HTERT RPE-1 (cell line): ENCODE data around the gene ZPBP.

Experiments
- in situ Hi-C: fragments of 300-500 bp; cut with MboI; formaldehyde crosslinking; loops from 4 replicates; pipeline ENCODE4 v1.14.3; 2020; ENCODE audit warnings: low sequenced_read_pairs

The ZPBP gene

DNA sequence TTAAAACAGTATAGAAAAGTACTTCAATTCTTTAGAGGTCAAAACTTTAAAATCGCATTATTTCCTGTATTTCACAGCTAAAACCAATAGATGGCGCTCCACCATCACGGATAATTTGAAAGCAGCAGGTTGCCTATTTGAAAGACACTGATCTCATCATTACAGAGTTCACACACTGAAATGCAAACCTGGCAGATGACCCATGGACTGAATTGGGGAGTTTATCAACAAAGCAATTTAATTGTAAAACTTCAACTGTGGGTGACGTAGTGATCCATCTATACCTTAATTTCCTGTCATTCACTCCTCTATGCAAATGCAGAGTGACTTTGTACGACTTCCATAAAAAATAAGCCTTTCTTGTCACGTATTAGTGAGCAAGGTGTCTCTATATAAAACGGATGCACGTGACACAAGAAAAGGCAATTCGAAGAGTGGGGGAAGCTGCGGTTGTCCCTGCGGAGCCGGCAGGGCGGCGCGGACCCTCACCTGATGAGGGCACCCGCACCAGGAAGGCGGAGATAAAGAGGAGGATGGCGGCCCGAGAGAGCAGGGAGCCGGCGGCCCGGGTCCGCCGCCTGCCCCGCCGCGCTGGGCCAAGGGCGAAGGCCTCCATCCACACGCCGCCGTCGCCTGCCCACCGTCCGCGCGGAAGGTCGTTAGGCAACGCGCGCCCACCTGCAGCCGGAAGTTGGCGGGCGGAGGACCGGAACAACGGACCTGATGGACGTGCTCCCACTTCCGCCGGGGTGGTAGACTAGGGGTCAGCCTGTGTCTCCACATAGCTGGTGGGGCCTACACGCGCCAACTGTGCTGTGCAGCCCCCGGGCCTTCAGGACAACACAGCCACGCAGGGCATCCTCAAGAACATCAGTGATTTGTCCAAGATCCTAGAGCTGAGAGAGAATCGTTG is at the start of gene ZPBP:
Gene ZPBP, minus strand, starts transcription at position 668 of the 913 bp plus-strand sequence. Its CDS starts 52 bp downstream, at position 616.
- in situ Hi-C loops: no loop called here

DNA sequence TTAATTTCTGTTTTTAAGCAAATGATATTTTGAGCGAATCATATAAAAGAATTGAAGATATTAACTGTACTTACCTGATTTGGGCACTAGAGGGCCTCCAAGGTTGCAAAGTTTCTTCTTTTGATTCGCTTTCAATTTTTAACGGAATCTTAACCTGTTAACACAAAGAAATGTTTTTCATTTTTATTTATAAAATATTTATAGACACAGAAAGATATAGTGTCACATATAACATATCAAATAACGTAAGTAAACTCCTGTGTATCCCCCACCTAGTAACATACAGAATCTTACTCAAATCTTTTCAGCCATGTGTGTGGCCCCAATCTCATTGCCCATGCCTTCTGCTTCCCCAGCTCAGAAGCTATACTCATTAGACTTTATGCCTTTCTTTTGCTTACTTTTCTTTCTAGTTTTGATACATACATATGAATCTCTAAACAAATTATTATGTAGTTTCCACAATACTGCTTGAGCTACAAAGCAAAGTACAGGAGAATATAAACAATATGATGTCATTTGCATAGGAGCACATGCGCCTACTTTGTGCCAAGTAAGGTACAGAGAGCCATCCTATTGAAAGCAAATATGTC is 49.5 kb upstream of the ZPBP start:
- in situ Hi-C loops: no loop called here

GRCh38 chr7:50141854-50142253 is 48.8 kb upstream of the ZPBP start:
- in situ Hi-C loops: no loop called here

DNA sequence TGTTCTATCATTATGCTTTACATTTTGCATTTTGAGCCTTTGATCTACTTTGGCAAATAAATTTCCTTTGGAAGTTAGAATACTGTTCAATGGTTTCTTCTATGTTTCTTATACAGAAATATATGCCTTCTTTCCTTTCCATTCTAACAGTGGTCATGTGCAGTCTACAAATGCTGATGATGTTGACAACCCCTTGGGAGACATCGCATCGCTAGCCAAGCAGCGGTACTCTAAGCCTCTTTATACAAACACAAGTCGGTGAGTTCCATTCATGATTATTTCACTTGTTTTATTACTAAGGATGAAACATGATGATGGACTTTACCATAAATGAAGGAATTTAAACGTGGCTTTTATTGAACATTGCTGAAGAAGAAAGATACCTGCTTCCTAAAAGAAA is 48.1 kb upstream of the ZPBP start:
- in situ Hi-C loops: no loop called here

DNA sequence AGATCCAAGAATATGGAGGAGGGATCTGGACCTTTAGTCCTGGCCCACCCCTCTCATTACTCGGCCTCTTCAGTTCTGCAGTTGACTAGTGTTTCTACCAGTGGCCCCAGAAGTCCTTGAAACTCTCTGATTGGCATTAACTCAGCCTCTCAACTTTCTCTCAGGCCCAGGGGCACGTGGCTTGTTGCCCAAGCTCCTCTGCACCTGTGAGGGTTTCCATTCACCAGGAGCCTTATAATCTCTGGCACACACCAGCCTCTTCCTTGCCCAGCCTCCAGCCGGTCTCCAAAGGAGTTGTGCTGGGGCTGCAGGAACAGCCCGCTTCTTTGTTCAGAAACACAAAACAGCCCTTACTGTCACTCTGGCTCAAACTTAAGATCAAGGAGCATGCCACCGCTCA is 47.6 kb upstream of the ZPBP start:
- in situ Hi-C loops: no loop called here

DNA sequence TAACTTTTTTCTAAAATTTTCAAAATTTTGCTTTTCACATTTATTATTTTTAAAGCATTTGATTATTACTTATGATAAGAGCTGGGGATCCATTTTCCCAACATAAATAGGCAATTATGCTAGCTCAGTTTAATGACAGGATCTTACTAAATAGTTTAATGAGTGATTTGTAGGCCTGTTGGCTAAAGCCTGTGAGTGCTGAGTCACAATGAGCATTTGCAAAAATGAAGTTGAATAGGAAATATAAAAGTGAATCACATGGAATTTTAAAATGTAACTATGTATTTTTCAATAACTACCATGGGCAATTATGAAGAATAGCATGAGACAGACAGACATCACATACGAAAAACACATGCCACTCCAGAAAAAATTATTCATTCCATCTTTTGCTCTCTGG is 45.1 kb upstream of the ZPBP start:
- in situ Hi-C loops: no loop called here

DNA sequence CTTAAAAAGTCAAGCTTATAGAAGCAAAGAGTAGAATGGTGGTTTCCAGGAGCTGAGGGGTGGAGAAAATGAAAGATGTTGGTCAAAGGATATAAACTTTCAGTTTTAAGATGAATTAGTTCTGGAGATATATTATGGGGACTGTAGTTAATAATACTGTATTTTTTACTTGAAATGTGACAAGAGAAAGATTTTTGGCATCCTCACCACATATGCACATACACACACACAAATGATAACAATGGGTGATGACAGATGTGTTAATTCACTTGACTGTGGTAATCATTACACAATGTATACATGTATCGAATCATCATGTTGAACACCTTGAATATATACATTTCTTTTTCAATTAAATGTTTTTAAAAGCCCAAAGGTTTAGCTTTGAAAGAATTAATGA is 32.7 kb upstream of the ZPBP start:
- in situ Hi-C loops: no loop called here

- in situ Hi-C loops: no loop called here
Observed at GRCh38 chr7:50121286-50121685, 28.2 kb upstream of the ZPBP start.

- in situ Hi-C loops: no loop called here
Observed at GRCh38 chr7:50119815-50120637, 27.0 kb upstream of the ZPBP start.

- in situ Hi-C loops: no loop called here
Observed at GRCh38 chr7:50112250-50112649, 19.2 kb upstream of the ZPBP start.

GRCh38 chr7:50101873-50102272 is 8.8 kb upstream of the ZPBP start:
- in situ Hi-C loops: no loop called here

DNA sequence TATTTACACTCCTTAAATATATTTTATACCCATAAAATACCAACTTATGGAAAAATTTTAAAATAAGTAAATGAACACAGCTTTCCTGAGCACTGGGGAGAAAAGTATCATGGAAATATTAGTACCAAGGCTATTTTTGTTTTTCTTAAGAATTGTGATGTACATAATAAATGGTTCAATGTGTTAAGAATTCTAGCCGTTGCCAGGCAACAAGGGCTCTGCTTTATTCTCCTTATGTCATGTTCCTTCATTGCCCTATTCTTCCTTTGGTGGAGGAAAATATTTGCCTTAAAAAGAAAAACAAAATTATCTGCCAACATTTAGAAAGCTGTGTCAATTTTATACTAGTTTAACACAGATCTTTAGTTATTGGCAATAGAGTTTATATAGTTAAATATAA is 2.6 kb upstream of the ZPBP start:
- in situ Hi-C loops: no loop called here

- in situ Hi-C loops: no loop called here
Observed at GRCh38 chr7:50088463-50089129, 4.5 kb downstream of the ZPBP start.

- in situ Hi-C loops: no loop called here
Observed at GRCh38 chr7:50085344-50085743, 7.7 kb downstream of the ZPBP start.

DNA sequence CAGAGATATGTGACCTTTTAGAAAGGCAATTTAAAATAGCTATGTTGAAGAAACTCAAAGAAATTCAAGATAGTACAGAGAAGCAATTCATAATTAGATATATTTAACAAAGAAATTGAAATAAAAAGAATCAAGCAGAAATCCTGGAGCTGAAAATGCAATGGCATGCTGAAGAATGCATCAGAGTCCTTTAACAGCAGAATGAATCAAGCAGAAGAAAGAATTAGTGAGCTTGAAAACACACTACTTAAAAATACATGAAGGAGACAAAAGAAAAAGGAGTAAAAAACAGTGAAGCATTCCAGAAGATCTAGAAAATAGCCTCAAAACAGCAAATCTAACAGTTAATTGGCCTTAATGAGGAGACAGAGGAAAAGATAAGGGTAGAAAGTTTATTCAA is 20.0 kb downstream of the ZPBP start:
- in situ Hi-C loops: no loop called here

DNA sequence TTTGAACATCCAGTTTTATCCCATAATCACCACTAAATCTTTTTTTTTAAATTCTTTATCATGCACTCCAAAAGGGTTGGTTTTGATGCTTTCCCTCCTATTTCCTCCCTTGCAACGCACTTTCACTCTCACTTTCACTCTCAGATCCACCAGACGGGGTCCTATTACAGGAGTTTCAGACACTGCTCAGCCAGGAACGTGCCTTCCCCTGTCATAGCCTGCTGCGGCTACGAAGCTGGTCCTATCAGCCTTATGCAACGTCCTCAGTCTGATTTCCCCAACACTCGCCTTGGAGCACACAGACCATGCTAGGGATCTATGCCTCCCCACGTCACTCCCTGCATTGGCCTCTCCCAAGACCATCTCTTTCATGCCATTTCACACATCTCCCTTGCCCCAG is 23.4 kb downstream of the ZPBP start:
- in situ Hi-C loops: no loop called here

DNA sequence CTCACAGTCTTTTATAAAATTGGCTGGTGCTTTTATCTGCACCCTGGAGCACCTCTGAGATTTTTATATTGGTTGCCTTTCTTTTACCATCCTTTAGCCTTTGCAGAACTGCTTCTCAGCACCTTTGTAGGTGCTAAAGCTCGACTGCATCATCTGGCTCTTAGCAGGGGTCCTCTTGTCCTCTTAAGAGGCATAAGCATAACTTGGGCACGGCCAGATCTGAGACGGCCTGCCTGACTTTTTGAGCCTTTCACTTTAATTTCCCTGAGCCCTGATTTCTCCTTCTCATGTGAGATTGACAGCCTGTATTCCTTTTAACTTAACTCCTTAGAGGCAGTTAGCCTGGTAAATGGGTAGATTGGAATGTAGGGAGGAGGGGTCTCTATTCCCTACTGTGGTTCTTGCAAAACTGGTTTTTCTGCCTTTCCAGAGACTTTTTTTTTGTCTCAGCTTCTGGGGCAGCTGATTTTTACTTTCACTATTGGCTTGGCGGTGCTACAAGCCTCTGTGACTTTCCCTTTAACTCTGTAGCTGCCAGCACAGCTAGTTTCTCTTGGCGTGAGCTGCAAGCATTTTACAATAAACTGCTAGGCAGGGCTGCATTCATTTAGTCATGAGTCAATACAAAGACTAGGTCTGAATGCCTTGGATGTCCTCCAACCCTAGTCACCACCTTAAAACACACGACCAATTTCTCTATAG is 24.0 kb downstream of the ZPBP start:
- in situ Hi-C loops: no loop called here

DNA sequence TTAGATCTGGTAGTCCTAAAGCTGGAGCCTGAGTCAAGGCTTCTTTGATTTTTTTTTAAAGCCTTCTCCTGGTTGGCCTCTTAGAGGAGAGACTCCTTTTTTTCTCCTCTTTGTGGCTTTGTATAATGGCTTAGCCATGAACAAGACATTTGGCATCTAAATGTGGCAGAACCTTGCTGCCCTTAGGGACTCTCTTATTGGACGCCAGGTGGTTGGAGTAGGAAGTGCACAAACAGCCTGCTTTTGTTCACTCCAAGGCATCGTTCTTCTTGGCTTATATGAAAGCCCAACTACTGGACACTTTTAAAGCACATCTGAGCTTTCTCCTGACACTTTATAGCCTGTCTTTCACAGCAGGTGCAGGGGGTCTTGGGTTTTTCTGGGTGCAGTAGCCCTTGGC is 25.0 kb downstream of the ZPBP start:
- in situ Hi-C loops: no loop called here

- in situ Hi-C loops: no loop called here
Observed at GRCh38 chr7:50062951-50063350, 30.1 kb downstream of the ZPBP start.

DNA sequence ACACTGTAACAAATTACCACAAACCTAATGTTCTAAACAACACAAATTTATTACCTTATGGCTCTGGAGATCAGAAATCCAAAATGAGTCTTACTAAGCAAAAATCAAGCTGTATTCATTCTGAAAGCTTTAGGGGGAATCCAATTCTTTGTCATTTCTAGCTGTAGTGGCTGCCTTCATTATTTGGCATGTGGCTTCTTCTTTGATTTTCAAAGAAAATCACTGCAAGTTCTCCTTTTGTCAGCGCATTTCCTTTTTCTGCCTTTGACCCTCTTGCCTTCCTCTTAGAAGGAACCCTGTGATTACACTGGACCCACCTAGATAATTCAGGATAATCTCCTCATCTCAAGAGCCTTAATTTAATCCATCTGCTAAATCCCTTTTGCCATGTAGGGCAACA is 36.9 kb downstream of the ZPBP start:
- in situ Hi-C loops: no loop called here
